Kidney (tissue), 14 donors: ENCODE measurements around the gene ARSD. TPM values are rescaled to one million over a fixed set of nuclear protein-coding genes. Genes with fewer than 3 reads are reported as not detected.

Source experiments
- DNase-seq, 5 donors: peaks; one replicate each; pipeline ENCODE4 v3.0.0-alpha.2; 2013 to 2020
- FAIRE-seq: peaks from 2 replicates; lab custom pipeline; 2012; peaks lifted over from hg19 to GRCh38; lab: Jason Lieb, UNC
- H3K27ac ChIP-seq, 2 donors: one replicate each; pipeline ENCODE4 v1.7.0; 2013; ENCODE audit warnings: low read depth in 2 of 2, low read length in 2 of 2, inconsistent platforms in 1 of 2
- H3K27me3 ChIP-seq: one replicate; pipeline ENCODE4 v1.7.1; 2013; ENCODE audit warnings: low read length, inconsistent platforms; ENCODE audit not compliant: control insufficient read depth, insufficient read depth
- H3K36me3 ChIP-seq, 3 donors: one replicate each; pipeline versions ENCODE4 v1.7.0 to v1.7.1; 2013; ENCODE audit warnings: low read length in 3 of 3, control low read depth in 1 of 3, inconsistent platforms in 1 of 3; ENCODE audit not compliant: insufficient read depth in 3 of 3, control insufficient read depth in 2 of 3
- H3K4me1 ChIP-seq, 3 donors: one replicate each; pipeline versions ENCODE4 v1.7.0 to v1.7.1; 2013; ENCODE audit warnings: low read length in 3 of 3, inconsistent platforms in 1 of 3, low read depth in 1 of 3; ENCODE audit not compliant: control insufficient read depth in 2 of 3, insufficient read depth in 2 of 3
- H3K4me3 ChIP-seq, 3 donors: one replicate each; pipeline versions ENCODE4 v1.7.0 to v1.8.1; 2013; ENCODE audit warnings: low read length in 3 of 3, control low read depth in 1 of 3, inconsistent platforms in 1 of 3
- H3K9ac ChIP-seq, 3 donors: one replicate each; pipeline versions ENCODE4 v1.7.0 to v1.7.1; 2013; ENCODE audit warnings: low read length in 3 of 3, control low read depth in 1 of 3, inconsistent platforms in 1 of 3
- H3K9me3 ChIP-seq, 3 donors: one replicate each; pipeline versions ENCODE4 v1.7.0 to v1.7.1; 2013; ENCODE audit warnings: low read length in 3 of 3, control low read depth in 1 of 3, inconsistent platforms in 1 of 3; ENCODE audit not compliant: control insufficient read depth in 2 of 3, insufficient read depth in 1 of 3
- intact Hi-C: fragments of 100-400 bp; cut with DNase I; formaldehyde crosslinking; loops from one replicate; pipeline ENCODE4 v1.11.1; 2022
- polyA plus RNA-seq: library from polyadenylated mRNA; stranded (reverse); fragments of 350-450 nt; fragmentation: Illumina TruSeq; extraction: RNeasy Lipid Tissue Mini Kit (QIAGEN cat#74804); gene quantifications from one replicate; pipeline ENCODE4 v1.2.3, GENCODE V29; 2014; ENCODE audit warnings: low read depth, low replicate concordance; ENCODE audit not compliant: insufficient read depth
- total RNA-seq: library from RNA; stranded (reverse); fragmentation: NEBNext Ultra II Directional; extraction: Animal tissue kit (Norgen Biotek cat#: 25700); gene quantifications from one replicate; pipeline ENCODE4 v1.2.1, GENCODE V29; 2021
- TF ChIP-seq, protein P1 (sequence below): IDR thresholded peaks from 3 replicates; pipeline ENCODE4 v1.5.1; 2012; ENCODE audit warnings: mild to moderate bottlenecking, moderate library complexity, borderline replicate concordance; ENCODE audit not compliant: insufficient read depth; ENCODE audit errors: extremely low read depth
- donor health status: control.
- donor health status: control.
- donor health status: control.
- donor health status: control.
- donor health status: control.
- donor health status: DM: yes; HTN: yes; CAD: no.
- donor health status: Normal renal cell carcinoma (clear cell type).

The ARSD gene
- total and polyA plus RNA-seq, 2 donors from 2014 or later, result 35.4 to 106 TPM

DNA sequence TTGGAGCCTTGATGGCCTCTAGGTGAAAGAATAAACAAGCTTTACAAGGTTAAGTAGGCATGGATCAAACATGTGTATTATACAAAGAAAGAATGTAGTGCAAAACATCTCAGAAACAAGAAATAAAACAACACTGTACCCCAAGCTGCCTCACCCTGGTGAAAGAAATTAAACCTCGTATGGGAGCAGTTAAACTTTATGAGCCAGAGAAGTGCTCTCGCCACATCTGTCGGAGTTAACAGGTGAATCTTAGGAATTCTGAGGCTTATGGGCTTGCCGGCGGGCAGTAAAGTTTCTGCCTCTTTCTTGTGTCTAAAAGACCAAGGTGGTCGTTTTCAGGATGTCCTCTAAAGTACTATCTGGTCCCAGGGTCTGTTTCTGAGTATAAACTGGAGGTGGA is 43.3 kb upstream of the ARSD start:
- TF ChIP-seq, protein P1, sequence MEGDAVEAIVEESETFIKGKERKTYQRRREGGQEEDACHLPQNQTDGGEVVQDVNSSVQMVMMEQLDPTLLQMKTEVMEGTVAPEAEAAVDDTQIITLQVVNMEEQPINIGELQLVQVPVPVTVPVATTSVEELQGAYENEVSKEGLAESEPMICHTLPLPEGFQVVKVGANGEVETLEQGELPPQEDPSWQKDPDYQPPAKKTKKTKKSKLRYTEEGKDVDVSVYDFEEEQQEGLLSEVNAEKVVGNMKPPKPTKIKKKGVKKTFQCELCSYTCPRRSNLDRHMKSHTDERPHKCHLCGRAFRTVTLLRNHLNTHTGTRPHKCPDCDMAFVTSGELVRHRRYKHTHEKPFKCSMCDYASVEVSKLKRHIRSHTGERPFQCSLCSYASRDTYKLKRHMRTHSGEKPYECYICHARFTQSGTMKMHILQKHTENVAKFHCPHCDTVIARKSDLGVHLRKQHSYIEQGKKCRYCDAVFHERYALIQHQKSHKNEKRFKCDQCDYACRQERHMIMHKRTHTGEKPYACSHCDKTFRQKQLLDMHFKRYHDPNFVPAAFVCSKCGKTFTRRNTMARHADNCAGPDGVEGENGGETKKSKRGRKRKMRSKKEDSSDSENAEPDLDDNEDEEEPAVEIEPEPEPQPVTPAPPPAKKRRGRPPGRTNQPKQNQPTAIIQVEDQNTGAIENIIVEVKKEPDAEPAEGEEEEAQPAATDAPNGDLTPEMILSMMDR, result no peak
- H3K9ac ChIP-seq, result no peak overlapping the region
- no peak overlapping the region for H3K27ac ChIP-seq
- DNase-seq, result peak in 3 of 5 donors; percentile 61 to 83 (median 68)
- intact Hi-C loops, result no loop called here
- no peaks in the 10 kb centered on the region for H3K36me3 ChIP-seq
- H3K27me3 ChIP-seq, result no peaks in the 10 kb centered on the region
- H3K4me3 ChIP-seq, result no peak overlapping the region
- no peak for FAIRE-seq
- no peaks in the 10 kb centered on the region for H3K9me3 ChIP-seq
- H3K4me1 ChIP-seq, result no peaks in the 10 kb centered on the region

DNA sequence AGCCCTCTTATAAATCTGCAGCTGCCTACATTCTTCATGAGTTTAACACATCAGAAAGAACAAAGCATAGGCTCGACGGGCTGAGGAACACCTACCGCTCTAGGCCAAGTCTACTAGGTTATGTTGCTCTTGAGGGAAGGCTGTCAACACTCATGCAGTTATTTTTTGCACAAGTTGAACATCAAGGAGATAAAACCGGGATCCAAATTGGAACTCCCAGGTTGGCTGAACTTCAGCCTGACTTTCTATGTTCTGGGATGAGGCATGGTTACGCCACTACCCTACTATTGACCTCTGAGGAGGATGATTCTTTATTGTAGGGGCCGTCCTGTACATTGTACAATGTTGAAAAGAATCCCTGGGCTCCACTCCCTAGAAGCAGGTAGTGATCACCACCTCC is 39.9 kb upstream of the ARSD start:
- intact Hi-C loops, result no loop called here
- no peak for FAIRE-seq
- H3K27ac ChIP-seq, result no peak overlapping the region
- H3K9me3 ChIP-seq, result no peaks in the 10 kb centered on the region
- TF ChIP-seq, protein P1, result no peak
- H3K27me3 ChIP-seq, result no peaks in the 10 kb centered on the region
- no peak overlapping the region for H3K9ac ChIP-seq
- no peak for DNase-seq
- H3K4me3 ChIP-seq, result no peak overlapping the region
- no peaks in the 10 kb centered on the region for H3K36me3 ChIP-seq
- no peaks in the 10 kb centered on the region for H3K4me1 ChIP-seq

DNA sequence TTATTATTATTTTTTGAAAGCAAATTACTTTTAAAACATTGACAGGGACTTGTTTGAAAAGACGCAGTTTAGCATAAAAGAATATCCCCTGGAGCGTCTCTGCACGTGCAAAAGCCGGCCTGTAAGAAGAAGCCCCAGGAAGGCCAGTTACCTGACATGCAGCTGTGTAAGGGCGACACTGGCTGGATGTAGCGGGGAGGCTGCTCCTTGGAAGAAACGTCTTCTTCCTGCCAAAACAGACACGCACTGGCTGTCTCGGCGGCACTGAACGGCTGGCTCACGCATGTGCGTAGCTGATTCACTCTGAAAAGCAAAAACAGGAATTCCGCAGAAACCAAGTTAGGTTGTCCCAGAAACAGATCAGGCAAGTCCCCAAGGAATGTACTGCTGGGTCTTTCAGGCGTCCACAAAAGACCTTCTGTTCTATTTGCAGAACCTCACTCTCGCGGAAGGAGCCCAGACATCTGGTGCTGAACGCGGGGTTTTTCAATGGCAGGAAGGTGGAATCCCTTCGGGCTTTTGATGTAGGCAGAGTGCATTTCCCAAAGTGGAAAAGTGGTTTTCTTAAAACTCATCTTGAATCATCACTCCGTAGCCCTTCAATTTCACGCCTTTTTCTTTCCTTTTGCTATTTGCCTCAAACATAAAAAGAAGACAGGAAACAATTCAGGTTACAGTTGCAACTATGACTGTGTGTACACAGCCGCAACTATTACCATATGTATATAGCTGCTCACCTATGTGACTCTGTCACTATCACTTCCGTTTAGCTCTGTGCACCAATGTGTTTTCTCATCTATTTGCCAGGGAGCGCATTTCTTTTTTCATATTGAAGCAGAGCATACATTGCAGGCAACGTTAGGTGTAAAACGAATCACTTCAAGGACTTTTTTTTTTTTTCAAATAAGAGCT is 39.1 kb upstream of the ARSD start:
- no peaks in the 10 kb centered on the region for H3K9me3 ChIP-seq
- no peaks in the 10 kb centered on the region for H3K27me3 ChIP-seq
- no peaks in the 10 kb centered on the region for H3K36me3 ChIP-seq
- DNase-seq (no peak), FAIRE-seq (no peak)
- no peak overlapping the region for H3K9ac ChIP-seq
- H3K27ac ChIP-seq, result no peak overlapping the region
- no peak overlapping the region for H3K4me3 ChIP-seq
- no peaks in the 10 kb centered on the region for H3K4me1 ChIP-seq
- TF ChIP-seq, protein P1, result no peak
- intact Hi-C loops, result no loop called here
